DMS153 treated with DMSO at 0.1 percent for 48 hours (cell line): ENCODE measurements around the gene DNASE1L3.
"Not testable (repeated sequence)": the region's sequence is repeated elsewhere in the genome, so short reads cannot be mapped to it uniquely, and the experiment has no call there.

ENCODE experiments used
- DNase-seq: peaks from one replicate; lab custom pipeline; 2025; ENCODE audit not compliant: unreplicated experiment; lab: John Stamatoyannopoulos, UW

The DNASE1L3 gene

DNA sequence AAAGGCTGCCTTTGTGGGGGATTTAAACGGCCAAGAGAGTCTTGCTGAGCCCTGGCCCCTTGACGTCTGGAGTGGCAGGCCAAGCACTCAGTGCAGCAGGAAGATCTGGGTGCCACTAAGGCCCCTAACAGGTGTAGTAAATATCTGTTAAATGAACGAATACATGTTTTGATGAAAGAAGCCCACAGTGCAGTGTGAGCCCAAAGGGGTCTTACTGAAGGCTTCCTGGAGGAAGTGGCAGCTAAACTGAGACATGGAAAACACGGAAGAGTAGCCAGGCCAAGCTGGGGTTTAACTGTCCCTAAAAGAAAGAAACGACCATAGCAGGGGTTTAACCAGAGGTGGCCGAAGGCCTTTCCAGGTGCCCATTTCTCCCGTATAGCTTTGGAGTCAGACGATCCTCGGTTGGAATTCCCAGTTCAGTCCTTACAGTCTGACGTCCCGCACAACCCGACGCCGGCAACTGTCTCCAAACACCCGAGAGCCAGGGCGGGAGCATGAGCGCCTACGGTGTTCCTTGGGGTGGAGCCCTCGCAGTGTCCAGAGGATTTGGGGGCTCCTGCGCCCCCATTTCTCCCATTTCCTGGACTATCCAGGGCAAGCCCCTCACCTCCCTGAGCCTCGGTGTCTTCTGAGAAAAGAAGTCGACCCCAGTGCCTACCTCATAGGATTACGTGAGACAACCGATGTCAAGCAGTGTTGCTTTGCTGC is 25.9 kb upstream of the DNASE1L3 start:
- no peak for DNase-seq

DNA sequence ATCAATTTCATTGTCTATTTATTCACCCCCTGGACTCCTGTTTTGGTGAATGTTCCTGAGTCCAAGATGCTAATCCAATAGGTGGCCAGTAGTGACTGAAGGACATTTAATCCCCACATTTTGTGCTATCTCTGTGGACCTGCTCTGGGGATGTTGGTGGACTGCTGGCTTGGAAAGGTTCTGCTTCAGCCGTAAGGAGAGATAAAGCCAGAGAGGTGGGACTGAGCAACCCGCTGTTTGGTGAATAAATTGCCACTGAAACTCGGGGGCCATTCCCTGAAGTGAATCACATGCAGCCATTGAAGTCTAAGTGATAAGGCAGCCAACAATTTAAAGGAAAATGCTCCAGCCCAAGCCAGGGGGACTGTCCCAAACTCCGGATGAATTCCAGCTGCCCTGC is 25.2 kb upstream of the DNASE1L3 start:
- DNase-seq, result no peak

DNA sequence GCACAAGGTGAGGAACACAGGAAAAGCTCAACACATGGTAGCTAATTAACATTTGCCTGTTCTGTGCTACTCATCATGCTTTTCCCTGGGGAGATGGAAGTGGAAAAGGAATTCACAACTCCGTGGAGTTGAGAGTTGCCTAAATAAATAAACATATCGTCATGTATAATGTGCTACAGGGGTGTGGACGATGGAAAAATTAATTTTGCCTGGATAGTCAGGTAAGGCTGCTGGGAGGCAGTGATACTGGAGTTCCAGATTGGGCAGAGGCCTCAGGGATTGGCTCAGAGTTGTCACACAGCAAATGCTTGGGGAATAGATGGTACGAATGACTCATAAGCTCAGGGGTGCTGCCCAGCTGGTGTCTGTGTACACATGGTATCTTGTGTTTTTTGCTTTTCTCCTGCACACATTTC is 23.8 kb upstream of the DNASE1L3 start:
- DNase-seq, result no peak

DNA sequence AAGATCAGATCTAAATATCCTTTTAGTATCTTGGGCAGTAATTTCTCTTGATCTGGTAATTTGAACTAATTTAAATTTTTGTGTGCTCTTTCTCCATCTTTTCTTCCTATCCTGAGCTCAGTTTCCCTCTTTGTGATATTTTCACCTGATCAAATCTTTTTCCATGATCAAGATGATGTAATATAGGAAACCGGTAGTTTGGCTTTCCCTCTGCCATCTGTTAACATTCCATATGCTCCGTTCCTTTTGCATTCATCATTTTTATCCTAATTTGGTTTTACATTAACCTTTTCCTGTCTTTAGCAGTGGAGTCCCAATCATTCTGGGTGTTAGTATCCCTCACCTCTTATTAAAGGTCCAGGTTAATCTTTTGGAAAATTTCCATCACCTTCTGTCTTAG is 20.9 kb upstream of the DNASE1L3 start:
- no peak for DNase-seq

DNA sequence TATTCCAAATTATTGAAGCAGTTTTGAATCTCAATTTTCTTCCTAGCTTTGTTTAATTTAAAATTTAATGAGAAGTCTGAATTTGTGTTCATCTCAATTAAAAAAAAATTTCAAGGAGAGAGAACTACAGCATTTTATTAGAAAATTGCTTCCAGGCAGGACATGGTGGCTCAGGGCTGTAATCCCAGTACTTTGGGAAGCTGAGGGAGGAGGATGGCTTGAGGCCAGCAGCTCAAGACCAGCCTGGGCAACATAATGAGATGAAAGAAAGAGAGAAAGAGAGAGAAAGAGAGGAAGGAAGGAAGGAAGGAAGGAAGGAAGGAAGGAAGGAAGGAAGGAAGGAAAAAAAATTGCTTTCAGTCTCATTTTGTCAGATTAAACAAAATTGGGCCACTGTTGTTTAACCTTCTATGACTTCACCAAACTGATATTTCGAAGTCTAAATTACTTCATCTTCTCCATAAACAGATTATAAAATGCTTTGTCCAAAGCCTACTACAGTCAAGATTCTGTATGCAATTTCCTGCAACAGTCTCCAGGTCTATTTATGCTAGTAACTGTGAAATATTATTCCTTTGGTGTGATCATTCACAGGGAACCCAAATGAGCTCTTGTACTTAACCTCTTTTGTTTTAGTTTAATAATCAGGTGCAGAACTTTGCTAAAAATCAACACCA is 20.2 kb upstream of the DNASE1L3 start:
- DNase-seq, result no peak

DNA sequence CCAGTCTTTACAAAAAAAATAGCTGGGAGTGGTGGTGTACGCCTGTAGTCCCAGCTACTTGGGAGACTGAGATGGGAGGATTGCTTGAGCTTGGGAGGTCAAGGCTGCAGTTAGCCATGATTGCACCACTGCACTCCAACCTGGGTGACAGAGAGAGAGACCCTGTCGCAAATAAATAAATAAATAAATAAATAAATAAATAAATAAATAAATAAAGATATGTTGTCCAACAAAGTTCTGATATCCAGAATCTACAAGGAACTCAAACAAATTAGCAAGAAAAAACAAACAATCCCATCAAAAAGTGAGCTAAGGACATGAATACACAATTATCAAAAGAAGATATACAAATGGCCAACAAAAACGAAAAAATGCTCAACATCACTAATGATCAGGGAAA is 17.2 kb upstream of the DNASE1L3 start:
- not testable (repeated sequence) for DNase-seq

DNA sequence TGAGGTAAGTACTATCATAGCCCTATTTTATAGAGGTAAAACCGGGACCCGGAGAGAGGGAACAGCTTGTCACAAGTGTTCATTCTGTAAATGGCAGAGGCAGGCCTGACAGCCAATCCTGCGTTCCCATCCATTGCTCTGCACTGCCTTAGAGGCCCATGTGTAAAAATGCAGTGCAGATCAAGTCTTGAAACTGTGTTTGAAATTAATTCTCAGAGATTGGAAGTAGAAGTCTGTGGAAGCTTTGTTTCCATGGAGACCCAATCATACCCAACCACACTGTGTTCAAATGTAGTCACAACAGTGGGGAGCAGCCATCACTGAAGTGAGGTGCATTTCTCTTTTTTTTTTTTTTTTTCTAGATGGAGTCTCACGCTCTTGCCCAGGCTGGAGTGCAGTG is 13.1 kb upstream of the DNASE1L3 start:
- no peak for DNase-seq

DNA sequence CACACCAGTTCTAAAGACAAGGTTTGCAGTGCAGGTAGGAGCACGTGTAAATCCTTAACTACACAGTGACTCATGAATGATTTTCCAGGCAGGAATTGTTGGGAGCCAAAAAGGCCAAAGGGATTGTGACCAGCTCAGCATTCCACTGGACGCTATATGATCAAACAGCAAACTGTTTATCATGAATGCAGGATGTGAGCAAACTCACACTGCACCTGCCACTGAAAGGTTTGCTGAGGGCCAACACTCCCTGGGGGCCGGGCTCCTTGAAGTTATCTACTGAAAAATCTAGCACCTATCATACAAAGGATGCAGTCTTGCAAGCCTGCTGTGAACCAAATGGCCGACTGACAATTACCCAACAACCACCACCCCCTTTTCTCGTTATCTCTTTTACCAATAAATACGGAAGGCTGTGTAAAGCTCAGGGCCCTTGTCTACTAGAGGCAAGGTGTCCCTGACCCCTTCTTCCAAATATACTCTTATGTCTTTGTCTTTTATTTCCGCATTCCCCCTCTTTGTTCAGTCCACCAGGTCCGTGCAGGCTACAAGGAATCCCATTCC is 11.5 kb upstream of the DNASE1L3 start:
- no peak for DNase-seq

DNA sequence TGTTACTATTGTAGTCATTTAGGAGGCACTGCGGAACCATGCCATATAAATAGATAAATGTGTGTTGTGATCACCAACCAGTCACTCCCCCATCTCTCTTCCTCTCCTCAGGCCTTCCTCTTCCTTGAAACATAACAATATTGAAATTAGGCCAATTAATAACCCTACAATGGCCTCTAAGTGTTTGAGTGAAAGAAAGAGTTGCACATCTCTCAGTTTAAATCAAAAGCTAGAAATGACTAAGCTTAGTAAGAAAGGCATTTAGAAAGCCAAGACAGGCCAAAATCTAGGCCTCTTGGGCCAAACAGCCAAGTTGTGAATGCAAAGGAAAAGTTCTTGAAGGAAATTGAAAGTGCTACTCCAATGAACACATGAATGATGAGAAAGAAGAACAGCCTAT is 8.1 kb upstream of the DNASE1L3 start:
- DNase-seq, result no peak

DNA sequence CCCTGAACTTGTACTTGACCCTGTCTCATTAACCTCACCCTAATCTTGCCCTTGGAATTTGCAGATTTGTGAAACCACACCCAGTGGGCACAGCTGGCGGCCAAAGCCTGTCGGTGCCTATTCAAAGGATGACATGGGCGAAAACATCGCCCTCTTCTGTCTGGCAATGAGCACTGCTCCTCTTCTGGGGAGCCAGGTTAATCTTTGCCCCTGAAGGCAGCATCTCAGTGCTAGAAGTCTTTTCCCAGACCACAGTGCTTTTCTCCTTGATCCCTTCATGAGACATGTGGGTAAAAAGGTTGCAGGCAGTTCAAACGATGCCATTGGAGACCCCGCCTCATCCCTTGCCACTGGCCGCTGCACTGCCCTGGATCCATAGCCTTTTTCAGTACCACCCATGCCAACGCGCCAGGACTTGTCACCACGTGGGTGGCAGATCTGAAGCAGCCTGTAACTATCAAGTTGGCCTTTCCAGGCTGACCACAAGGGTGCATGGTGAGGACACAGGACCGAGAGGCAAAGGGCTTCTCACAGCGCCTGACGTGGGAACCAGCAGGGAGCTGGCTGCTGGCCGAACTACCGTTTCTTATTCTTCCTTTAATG is 6.5 kb upstream of the DNASE1L3 start:
- peak; percentile 1 for DNase-seq

DNA sequence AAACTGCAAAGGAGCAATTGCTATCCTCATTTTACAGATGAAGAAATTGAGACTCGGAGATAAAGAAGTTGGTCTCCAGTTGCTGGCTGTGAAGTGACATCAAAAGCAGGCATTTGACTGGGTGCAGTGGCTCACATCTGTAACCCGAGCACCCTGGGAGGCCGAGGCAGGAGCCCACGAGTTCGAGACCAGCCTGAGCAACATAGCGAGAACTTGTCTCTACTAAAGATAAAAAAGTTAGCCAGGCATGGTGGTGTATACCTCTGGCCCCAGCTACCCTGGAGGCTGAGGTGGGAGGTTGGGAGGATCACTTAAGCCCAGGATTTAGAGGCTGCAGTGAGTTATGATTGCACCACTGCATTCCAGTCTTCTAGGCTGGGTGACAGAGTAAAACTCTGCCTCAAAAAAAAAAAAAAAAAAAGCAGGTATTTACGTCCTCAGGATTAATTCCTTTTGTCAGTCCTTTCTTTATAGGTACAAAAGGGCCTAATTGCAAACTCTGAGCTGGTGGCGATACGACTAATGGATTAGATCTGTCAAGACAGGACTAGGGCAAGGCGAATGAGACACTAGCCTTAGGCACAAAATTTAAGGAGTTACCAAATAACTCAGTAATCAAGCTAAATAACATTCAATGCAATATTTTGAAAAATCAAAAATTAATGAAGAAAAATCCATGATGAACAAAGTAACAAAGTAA is 5.9 kb upstream of the DNASE1L3 start:
- DNase-seq, result no peak

DNA sequence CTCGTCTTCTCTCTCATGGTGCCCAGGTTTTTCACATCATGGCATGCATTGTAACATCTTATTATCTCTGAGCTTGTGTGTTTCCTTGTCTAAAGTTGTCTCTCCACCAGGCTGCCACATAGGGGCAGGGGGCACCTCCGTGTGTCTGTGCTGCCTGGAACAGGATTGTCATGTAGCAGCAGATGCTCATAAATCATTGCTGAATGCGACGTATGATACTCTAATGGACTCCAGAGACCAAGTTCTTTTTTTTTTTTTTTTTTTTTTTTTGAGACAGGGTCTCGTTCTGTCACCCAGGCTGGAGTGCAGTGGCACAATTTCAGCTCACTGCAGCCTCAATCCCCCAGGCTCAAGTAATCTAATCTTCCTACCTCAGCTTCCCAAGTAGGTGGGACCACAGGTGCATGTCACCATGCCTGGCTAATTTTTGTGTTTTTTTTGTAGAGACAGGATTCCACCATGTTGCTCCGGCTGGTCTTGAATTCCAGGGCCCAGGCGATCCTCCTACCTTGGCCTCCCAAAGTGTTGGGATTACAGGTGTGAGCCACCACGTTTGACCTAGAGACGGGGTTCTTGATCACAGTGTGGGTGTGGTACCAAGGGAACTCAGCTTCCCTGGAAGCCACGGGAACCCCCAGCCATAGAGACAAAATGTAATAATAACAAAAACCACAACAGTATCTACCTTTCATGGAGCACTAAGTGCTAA is 4.7 kb upstream of the DNASE1L3 start:
- no peak for DNase-seq

DNA sequence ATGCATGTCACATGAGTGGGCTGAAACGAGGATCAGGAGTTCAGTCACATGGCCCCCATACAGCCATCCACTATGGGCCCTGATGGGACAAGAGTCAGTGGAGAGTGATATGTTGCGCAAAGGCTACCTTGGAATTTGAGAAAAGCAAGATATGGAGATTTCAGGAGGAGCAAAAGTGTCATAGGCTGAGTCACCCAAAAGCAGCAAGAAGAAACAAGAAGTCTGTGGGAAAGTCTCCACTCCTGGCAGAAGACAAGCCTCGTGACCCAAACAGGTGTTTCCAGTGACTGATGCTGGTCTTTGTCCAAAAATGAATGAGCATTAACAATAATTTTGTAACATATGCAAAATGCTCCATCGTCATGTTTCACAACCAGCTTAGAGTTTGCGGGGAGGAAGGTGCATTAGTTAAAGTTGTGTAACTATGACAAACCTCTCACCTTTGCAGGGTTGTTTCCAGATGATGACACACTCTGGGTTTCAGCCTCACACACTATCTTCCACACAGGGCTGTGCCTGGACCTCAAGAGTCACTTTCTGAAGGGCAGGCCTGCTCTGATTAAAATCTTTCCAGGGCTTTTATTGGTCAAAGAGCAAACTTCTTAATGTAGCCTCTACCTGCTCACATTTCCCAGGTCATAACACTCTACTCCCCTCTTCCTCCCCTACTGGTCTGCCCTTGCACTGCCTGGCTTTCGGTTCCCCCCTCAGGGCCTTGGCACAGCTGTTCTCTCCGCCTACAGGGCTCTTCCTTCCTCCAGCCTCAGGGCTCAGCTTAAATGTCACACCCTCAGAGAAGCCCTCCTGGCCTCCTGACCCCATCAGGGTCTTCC is 3.9 kb upstream of the DNASE1L3 start:
- DNase-seq, result no peak

DNA sequence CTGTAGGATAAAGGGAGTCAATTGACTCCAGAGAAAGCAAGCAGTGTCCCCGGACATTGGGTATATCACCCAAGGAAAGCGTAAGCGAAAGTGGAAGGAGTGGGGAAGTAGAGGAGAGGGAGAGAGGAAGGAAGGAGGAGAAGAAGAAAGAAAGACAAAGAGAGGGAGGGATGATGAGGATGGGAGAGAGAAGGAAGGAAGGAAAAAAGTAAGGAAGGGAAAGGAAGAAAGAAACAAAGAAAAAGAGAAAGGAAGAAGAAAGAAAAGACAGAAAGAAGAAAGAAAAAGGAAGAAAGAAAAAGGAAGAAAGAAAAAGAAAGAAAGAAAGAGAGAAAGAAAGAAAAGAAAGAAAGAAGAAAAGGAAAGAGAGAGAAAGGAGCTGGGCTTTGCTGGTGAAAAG is 839 bp downstream of the DNASE1L3 start:
- DNase-seq, result no peak

DNA sequence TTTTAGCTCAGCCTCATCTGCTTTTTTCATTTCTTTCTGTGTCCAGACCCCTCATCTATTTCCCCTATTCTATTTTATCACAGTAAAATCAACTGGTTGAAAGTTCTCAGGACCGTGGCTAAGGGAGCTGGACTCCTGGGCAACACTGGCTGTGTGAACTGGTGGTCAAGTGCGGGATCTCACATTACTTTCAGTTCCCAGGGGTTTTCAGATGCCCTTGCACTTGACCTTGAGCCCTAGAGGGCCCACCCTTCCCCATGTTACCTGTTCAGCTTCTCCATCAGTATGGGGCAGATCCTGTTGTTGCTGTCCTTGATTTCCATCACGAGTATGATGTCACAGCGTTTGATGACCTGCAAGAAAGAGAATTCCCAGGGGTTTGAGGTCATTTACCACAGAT is 2.8 kb downstream of the DNASE1L3 start:
- no peak for DNase-seq

DNA sequence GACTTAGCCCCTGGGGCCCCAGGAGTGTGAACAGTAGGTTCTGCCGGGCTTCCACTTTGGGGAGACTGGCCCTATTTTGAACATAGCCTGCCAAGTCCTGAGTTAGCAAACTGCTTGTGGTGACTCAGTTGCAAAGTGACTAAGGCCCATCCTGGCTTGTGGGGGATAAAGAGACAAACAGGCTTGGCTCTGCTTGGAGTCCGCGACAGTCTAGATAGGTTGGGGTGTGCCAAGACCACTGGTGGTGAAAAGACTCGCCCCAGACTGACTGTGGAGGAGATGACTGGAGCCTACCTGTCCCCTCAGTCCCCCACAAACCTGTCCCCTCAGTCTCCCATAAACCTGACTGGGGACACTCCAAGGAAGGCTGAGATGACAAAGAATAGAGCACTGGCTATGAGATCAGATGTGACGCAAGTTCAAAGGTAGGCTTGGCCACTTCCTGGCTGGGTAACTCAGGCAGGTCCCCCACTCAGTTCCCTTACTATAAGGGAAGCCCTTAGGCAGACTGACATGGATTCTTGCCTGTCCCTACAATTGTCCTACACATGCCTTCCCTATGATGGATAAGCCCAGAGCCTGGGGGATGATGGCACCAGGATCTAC is 4.3 kb downstream of the DNASE1L3 start:
- DNase-seq, result no peak

DNA sequence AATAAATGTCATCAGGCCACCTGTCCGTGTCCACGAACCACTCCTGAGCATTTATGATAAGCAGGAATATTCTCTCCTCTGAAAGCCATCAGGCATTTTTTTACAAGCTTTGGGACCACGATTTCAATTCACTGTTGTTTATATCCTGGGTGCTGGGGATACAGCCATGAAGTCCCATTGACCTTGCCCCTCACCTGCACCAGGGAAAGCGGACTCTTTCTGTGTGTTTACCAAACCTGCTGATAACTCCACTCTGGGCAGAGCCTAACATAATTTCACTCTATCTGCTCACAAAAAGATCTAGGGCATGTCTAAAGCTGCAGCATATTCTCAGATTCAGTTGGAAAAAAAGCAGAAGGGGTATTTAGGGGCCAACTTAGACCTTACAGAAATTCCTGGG is 4.8 kb downstream of the DNASE1L3 start:
- DNase-seq, result no peak

DNA sequence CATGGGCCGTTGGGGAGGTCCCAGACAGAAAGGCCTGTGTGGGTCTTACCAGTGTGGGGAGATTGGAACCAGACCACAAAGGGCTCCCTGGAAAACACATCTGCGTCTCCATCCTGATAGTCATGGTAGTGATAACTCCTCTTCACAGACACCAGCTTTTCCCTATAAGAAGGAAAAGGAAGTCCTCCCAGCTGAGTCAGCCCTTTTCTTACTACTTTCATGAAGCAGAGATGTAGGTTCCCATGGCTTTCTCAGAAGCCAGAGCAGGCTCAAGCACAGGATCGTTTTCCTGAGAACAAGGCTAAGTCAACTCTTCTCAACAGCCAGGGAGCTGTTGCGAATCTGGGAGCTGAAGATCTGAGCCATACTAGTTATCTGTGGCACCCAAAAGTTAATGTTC is 6.1 kb downstream of the DNASE1L3 start:
- no peak for DNase-seq

DNA sequence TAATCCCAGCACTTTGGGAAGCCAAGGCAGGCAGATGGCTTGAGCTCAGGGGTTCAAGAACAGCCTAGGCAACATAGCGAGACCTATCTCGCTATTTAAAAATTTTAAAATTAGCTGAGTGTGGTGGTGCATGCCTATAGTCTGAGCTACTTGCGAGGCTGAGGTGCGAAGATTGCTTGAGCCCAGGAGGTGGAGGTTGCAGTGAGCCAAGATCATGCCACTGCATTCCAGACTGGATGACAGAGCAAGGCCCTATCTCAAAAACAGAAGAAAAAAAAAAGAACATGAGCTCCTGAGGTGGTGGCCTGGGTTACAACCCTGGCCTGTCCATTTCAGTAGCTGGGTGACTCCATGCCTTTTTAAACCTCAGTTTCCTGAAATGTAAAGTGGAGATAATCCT is 7.2 kb downstream of the DNASE1L3 start:
- no peak for DNase-seq

DNA sequence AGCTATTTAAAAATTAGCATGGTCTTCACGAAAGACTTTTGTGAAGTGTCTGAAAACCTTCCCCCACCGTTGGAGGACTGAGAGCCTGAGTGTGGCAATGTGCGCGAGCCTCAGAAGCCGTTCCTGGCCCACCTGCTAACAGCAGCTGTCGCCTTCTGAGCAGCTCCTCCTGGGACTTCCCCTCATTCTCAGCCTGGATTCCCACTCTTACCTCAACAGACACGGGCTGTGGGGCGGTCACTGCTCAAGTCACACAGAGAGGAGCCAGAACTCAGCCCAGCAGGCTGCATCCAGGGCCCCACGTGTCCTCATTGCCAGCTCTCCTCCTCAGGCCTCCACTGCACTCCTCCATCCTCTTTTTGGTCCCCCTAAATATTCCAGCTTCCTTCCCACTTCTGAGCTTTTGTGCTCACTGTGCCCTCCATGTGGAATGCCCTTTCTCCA is 7.8 kb downstream of the DNASE1L3 start:
- no peak for DNase-seq
